ENCODE measurements around the gene ARHGAP8. TPM values are rescaled to one million over a fixed set of nuclear protein-coding genes. Genes with fewer than 3 reads are reported as not detected.

ARHGAP8 gene
- total and polyA plus RNA-seq, 2 donors (not counting 1 experiment from before 2014, with no cell fraction given): 0.37 TPM; not detected in 1

Other genes starting within 250 kb of the ARHGAP8 start
- 34.3 and 36.1 TPM in 2 replicates for gene PRR5, start 50.4 kb upstream of the ARHGAP8 start, total RNA-seq
- gene PRR5, start 50.4 kb upstream of the ARHGAP8 start, polyA plus RNA-seq: 18.4 and 19.6 TPM in 2 replicates

Data from B cell (primary cell).